GM23248 (cell line): ENCODE data around the gene METRNL. TPM values are rescaled to one million over a fixed set of nuclear protein-coding genes. Genes with fewer than 3 reads are reported as not detected.

Experiments
- DNase-seq: peaks from one replicate; pipeline ENCODE4 v3.0.0-alpha.2; 2015
- H2AFZ ChIP-seq: fragments of 200-600 bp; sonication (generic); 2 replicates; pipeline ENCODE4 v1.6.1; 2016; ENCODE audit warnings: antibody characterized with exemption
- H3F3A ChIP-seq: fragments of 200-600 bp; sonication (generic); 2 replicates; pipeline ENCODE4 v1.6.1; 2016; ENCODE audit warnings: mild to moderate bottlenecking, antibody characterized with exemption, mixed run types; ENCODE audit not compliant: insufficient read depth
- H3K27ac ChIP-seq: fragments of 200-600 bp; sonication (generic); 2 replicates; pipeline ENCODE4 v1.5.1; 2016; ENCODE audit warnings: mild to moderate bottlenecking
- H3K27me3 ChIP-seq: fragments of 200-600 bp; sonication (generic); replicated peaks from 2 replicates; pipeline ENCODE4 v1.6.1; 2016; ENCODE audit warnings: mild to moderate bottlenecking; ENCODE audit not compliant: insufficient read depth
- H3K36me3 ChIP-seq: fragments of 200-600 bp; sonication (generic); 2 replicates; pipeline ENCODE4 v1.6.1; 2016; ENCODE audit warnings: low read depth, mild to moderate bottlenecking
- H3K4me1 ChIP-seq: fragments of 200-600 bp; sonication (generic); 2 replicates; pipeline ENCODE4 v1.6.1; 2016; ENCODE audit warnings: mild to moderate bottlenecking; ENCODE audit not compliant: insufficient read depth
- H3K4me2 ChIP-seq: fragments of 200-600 bp; sonication (generic); one replicate; pipeline ENCODE4 v1.6.1; 2016; ENCODE audit warnings: mild to moderate bottlenecking; ENCODE audit not compliant: unreplicated experiment
- H3K4me3 ChIP-seq: fragments of 200-600 bp; sonication (generic); 2 replicates; pipeline ENCODE4 v1.5.1; 2016; ENCODE audit warnings: mild to moderate bottlenecking
- H3K79me2 ChIP-seq: fragments of 200-600 bp; sonication (generic); 2 replicates; pipeline ENCODE4 v1.6.1; 2016; ENCODE audit warnings: mild to moderate bottlenecking; ENCODE audit not compliant: insufficient read depth
- H3K9ac ChIP-seq: fragments of 200-600 bp; sonication (generic); 2 replicates; pipeline ENCODE4 v1.6.1; 2016; ENCODE audit warnings: mild to moderate bottlenecking
- H3K9me2 ChIP-seq: fragments of 200-600 bp; sonication (generic); 2 replicates; pipeline ENCODE4 v1.6.1; 2016; ENCODE audit warnings: mixed run types, mild to moderate bottlenecking, moderate library complexity; ENCODE audit not compliant: insufficient read depth
- H3K9me3 ChIP-seq: fragments of 200-600 bp; sonication (generic); one replicate; pipeline ENCODE4 v1.6.1; 2017; ENCODE audit warnings: low read depth
- H4K20me1 ChIP-seq: fragments of 200-600 bp; sonication (generic); 2 replicates; pipeline ENCODE4 v1.6.0; 2016; ENCODE audit not compliant: insufficient read depth
- EZH2 ChIP-seq: fragments of 200-600 bp; sonication (generic); IDR thresholded peaks from 2 replicates; pipeline ENCODE4 v1.6.1; 2018; ENCODE audit warnings: antibody characterized with exemption, mild to moderate bottlenecking; ENCODE audit not compliant: insufficient read depth, poor library complexity, severe bottlenecking
- EZH2phosphoT487 ChIP-seq: fragments of 200-600 bp; sonication (generic); IDR thresholded peaks from 2 replicates; pipeline ENCODE4 v1.6.1; 2018; ENCODE audit warnings: antibody characterized with exemption, moderate library complexity, mild to moderate bottlenecking, low read depth; ENCODE audit not compliant: insufficient read depth
- WGBS, 2 experiments: methylation state at CpG; one replicate each; pipeline ENCODE4 v1.1.6; 2015 to 2017; ENCODE audit warnings: low lambda C conversion rate in 2 of 2, low coverage in 1 of 2; ENCODE audit errors: missing lambda C conversion rate in 2 of 2; 5-methylcytosine and 5-hydroxymethylcytosine counted together
- in situ Hi-C: fragments of 300-500 bp; cut with MboI; formaldehyde crosslinking; loops from 2 replicates; pipeline ENCODE4 v1.15.0; 2020
- polyA plus RNA-seq: library from polyadenylated mRNA; unstranded; fragments of >200 nt; fragmentation: Nextera tagmentation; extraction: Ambion mirVana; gene quantifications from 2 replicates; pipeline ENCODE4 v1.2.1, GENCODE V29; 2016
- total RNA-seq: library from RNA; depleted of rRNA; stranded (reverse); fragments of >200 nt; shearing (Covaris generic); gene quantifications from 2 replicates; pipeline ENCODE4 v1.2.3, GENCODE V29; 2014

The METRNL gene
- total and polyA plus RNA-seq, 2 experiments from 2014 or later, result 28.4 to 305 TPM

DNA sequence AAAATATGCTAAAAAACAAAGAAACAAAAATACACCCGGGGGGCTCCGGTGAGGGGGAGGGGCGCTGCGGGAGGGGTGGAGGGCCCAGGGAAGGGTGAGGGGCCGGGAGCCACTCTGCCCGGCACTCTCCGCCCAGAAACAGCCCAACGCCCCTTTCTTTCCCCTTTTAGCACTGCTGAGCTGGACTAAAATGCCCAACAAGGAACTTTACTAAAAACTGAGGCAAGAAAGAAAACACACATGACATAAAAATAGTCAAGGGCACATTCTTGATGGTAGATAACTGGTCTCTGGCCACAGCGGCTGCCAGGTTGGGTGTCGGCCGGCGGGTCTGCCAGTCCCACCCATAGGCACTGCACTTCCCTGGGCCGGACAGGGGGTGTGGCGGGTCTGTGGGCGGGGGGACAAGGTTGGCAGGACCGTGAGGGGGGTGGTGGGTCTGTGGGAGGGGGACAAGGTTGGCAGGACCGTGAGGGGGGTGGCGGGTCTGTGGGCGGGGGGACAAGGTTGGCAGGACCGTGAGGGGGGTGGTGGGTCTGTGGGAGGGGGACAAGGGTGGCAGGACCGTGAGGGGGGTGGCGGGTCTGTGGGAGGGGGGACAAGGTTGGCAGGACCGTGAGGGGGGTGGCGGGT is 20.9 kb downstream of the METRNL start:
- H3K79me2 ChIP-seq, result peaks cover 20% of the 10 kb centered on the region
- H3F3A ChIP-seq, result peaks cover 39% of the 10 kb centered on the region
- H3K36me3 ChIP-seq, result peaks cover 17% of the 10 kb centered on the region; the same call in 1 of the 2 replicates
- peak; percentile 70 for DNase-seq
- H3K27ac ChIP-seq, result peak overlapping the region; percentile 87
- no peaks in the 10 kb centered on the region for H3K9me3 ChIP-seq
- in situ Hi-C loops, result no loop called here
- H2AFZ ChIP-seq, result no peak overlapping the region
- no peaks in the 10 kb centered on the region for H3K27me3 ChIP-seq
- peak overlapping the region; percentile 36 for H3K4me2 ChIP-seq
- no peaks in the 10 kb centered on the region for H3K9me2 ChIP-seq
- peaks cover 41% of the 10 kb centered on the region for H3K4me1 ChIP-seq
- 9 to 16% methylated on average over 13 to 24 of the region's 24 CpGs for WGBS, 2 experiments
- TF ChIP-seq EZH2phosphoT487 (no peak), EZH2 (no peak)
- H3K9ac ChIP-seq, result peak overlapping the region; percentile 77
- no peaks in the 10 kb centered on the region for H4K20me1 ChIP-seq
- no peak overlapping the region for H3K4me3 ChIP-seq

- Histone ChIP-seq H3K9ac (peak overlapping the region; percentile 72), H2AFZ (no peak overlapping the region), H3K79me2 (peaks cover 14% of the 10 kb centered on the region), H3K27me3 (no peaks in the 10 kb centered on the region), H3K4me2 (no peak overlapping the region), H3K36me3 (peaks cover 11% of the 10 kb centered on the region; the same call in 1 of the 2 replicates), H3F3A (peaks cover 37% of the 10 kb centered on the region), H4K20me1 (no peaks in the 10 kb centered on the region), H3K4me1 (peaks cover 47% of the 10 kb centered on the region), H3K9me3 (no peaks in the 10 kb centered on the region), H3K4me3 (no peak overlapping the region), H3K9me2 (no peaks in the 10 kb centered on the region), H3K27ac (peak overlapping the region; percentile 83)
- in situ Hi-C loops, result no loop called here
- DNase-seq, result peak; percentile 61
- no peak for TF ChIP-seq EZH2
- WGBS, 2 experiments, result 17 to 27% methylated on average over 14 to 22 of the region's 22 CpGs
Measured at GRCh38 chr17:83100853-83101391, 21.5 kb downstream of the METRNL start.

DNA sequence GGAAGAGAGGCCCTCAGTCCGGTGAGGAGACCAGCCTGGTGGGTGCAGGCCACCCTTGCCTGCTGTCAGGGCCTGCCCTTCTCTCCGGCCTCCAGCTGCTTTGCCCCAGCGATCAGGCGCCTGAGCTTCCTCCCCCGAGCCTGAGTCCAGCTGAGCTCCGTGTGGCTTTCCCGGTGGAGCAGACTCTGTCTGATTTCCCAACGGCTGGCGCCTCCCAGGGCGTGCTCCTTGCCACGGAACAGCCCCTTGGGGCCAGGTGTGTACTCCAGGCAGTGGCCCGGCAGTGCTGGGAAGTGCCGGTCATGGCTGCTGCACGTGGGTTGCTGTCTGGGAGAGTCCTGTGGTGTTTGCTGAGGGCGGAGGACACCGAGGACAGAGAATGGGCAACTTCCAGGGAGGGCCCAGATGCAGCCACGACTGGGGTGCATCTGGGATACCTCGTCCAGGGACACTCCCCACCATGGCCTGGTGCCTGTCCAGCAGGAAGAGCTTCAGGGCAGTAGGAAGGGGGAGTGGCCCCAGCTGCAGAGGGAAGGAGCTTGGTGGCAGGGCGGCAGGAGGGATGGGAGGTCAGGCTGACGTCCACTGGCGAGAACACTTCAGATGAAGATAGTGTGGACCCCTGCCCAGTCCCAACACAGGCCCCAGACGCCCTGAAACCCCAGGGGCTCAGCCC is 22.5 kb downstream of the METRNL start:
- H3F3A ChIP-seq, result peaks cover 37% of the 10 kb centered on the region
- no peaks in the 10 kb centered on the region for H4K20me1 ChIP-seq
- peaks cover 57% of the 10 kb centered on the region for H3K4me1 ChIP-seq
- H3K9me3 ChIP-seq, result no peaks in the 10 kb centered on the region
- H3K36me3 ChIP-seq, result peaks cover under 1% of the 10 kb centered on the region; the same call in 1 of the 2 replicates
- H3K4me2 ChIP-seq, result no peak overlapping the region
- H3K79me2 ChIP-seq, result peaks cover 4% of the 10 kb centered on the region
- 20 to 21% methylated on average over 22 of the region's 22 CpGs for WGBS, 2 experiments
- peak; percentile 80 for DNase-seq
- peak overlapping the region; percentile 72 for H3K9ac ChIP-seq
- H3K9me2 ChIP-seq, result no peaks in the 10 kb centered on the region
- in situ Hi-C loops, result no loop called here
- no peaks in the 10 kb centered on the region for H3K27me3 ChIP-seq
- TF ChIP-seq EZH2 (no peak), EZH2phosphoT487 (no peak)
- H3K4me3 ChIP-seq, result no peak overlapping the region
- peak overlapping the region; percentile 83 for H3K27ac ChIP-seq
- H2AFZ ChIP-seq, result no peak overlapping the region

DNA sequence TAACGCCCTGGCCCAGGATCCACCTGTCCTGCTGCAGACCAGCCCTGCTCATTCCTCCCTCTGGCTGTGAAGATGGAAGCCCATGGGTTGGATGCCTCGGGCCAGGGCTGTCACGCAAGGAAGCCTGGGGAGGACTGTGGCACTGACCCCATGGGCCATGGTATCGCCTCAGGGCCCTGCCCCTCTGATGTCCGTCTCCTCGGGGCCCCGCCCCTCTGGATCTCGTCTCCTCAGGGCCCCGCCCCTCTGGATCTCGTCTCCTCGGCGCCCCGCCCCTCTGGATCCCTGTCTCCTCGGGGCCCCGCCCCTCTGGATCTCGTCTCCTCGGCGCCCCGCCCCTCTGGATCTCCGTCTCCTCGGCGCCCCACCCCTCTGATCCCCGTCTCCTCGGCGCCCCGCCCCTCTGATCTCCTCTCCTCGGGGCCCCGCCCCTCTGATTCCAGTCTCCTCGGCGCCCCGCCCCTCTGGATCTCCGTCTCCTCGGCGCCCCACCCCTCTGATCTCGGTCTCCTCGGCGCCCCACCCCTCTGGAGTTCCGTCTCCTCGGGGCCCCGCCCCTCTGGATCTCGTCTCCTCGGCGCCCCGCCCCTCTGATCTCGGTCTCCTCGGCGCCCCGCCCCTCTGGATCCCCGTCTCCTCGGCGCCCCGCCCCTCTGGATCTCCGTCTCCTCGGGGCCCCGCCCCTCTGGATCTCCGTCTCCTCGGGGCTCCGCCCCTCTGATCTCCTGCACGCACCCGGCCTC is 24.0 kb downstream of the METRNL start:
- in situ Hi-C loops, result no loop called here

More for the DNA sequence above, 24.0 kb downstream of the METRNL start:
- H3K4me3 ChIP-seq, result no peak overlapping the region
- no peaks in the 10 kb centered on the region for H3K9me3 ChIP-seq
- no peaks in the 10 kb centered on the region for H4K20me1 ChIP-seq
- H3K4me2 ChIP-seq, result no peak overlapping the region
- WGBS, 2 experiments, result 69 to 74% methylated on average over 19 to 56 of the region's 60 CpGs
- H3K27ac ChIP-seq, result no peak overlapping the region; the same call in 1 of the 2 replicates
- H3K36me3 ChIP-seq, result no peaks in the 10 kb centered on the region
- peaks cover 52% of the 10 kb centered on the region for H3K4me1 ChIP-seq
- no peaks in the 10 kb centered on the region for H3K9me2 ChIP-seq
- TF ChIP-seq EZH2phosphoT487 (no peak), EZH2 (no peak)
- no peaks in the 10 kb centered on the region for H3K27me3 ChIP-seq
- H2AFZ ChIP-seq, result no peak overlapping the region
- H3K79me2 ChIP-seq, result no peaks in the 10 kb centered on the region
- peaks cover 35% of the 10 kb centered on the region for H3F3A ChIP-seq
- H3K9ac ChIP-seq, result no peak overlapping the region
- peak; percentile 85 for DNase-seq
